Measurements from ENCODE around the gene CADM4.
"Not testable (repeated sequence)": the region's sequence is repeated elsewhere in the genome, so short reads cannot be mapped to it uniquely, and the experiment has no call there.

DNA sequence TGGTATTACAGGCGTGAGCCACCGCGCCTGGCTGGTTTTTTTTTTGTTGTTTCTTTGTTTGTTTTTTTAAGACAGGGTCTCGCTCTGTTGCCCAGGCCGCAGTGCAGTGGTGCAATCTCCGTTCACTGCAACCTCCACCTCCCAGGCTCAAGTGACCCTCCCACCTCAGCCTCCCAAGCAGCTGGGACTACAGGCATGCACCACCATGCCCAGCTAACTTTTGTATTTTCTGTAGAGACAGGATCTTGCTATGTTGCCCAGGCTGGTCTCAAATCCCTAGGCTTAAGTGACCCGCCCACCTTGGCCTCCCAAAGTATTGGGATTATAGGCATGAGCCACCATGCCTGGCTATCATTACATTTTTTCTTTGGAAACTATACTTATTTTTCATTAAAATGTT is 10.6 kb upstream of the CADM4 start:
- TF ChIP-seq, protein P1, sequence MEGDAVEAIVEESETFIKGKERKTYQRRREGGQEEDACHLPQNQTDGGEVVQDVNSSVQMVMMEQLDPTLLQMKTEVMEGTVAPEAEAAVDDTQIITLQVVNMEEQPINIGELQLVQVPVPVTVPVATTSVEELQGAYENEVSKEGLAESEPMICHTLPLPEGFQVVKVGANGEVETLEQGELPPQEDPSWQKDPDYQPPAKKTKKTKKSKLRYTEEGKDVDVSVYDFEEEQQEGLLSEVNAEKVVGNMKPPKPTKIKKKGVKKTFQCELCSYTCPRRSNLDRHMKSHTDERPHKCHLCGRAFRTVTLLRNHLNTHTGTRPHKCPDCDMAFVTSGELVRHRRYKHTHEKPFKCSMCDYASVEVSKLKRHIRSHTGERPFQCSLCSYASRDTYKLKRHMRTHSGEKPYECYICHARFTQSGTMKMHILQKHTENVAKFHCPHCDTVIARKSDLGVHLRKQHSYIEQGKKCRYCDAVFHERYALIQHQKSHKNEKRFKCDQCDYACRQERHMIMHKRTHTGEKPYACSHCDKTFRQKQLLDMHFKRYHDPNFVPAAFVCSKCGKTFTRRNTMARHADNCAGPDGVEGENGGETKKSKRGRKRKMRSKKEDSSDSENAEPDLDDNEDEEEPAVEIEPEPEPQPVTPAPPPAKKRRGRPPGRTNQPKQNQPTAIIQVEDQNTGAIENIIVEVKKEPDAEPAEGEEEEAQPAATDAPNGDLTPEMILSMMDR (IDR thresholded peaks at IDR 0.05): not testable (repeated sequence)
- not testable (repeated sequence) for TF ChIP-seq POLR2A, EP300 (IDR thresholded peaks at IDR 0.05)

Data from tibial nerve (tissue), 4 donors.